Spinal cord (tissue), 10 donors: ENCODE data around the gene DMKN. TPM values are rescaled to one million over a fixed set of nuclear protein-coding genes. Genes with fewer than 3 reads are reported as not detected.

ENCODE experiments used
- DNase-seq, 6 donors: peaks; one replicate each; pipeline versions ENCODE4 v3.0.0 to v3.0.0-alpha.2; 2013 to 2015; ENCODE audit warnings: low spot score in 6 of 6, low read depth in 4 of 6
- H3K27ac ChIP-seq: one replicate; pipeline ENCODE4 v1.5.1; 2013; ENCODE audit warnings: low read depth, low read length, control low read depth
- H3K27me3 ChIP-seq: one replicate; pipeline ENCODE4 v1.6.1; 2013; ENCODE audit warnings: low read length; ENCODE audit not compliant: control insufficient read depth, insufficient read depth
- H3K36me3 ChIP-seq: one replicate; pipeline ENCODE4 v1.6.1; 2013; ENCODE audit warnings: low read length; ENCODE audit not compliant: control insufficient read depth, insufficient read depth
- H3K4me1 ChIP-seq: one replicate; pipeline ENCODE4 v1.6.1; 2013; ENCODE audit warnings: low read length; ENCODE audit not compliant: control insufficient read depth, insufficient read depth
- H3K4me3 ChIP-seq: one replicate; pipeline ENCODE4 v1.5.1; 2013; ENCODE audit warnings: low read depth, low read length, control low read depth
- H3K9me3 ChIP-seq: one replicate; pipeline ENCODE4 v1.6.1; 2013; ENCODE audit warnings: low read length; ENCODE audit not compliant: control insufficient read depth, insufficient read depth
- WGBS: methylation state at CpG from one replicate; pipeline ENCODE4 v1.1.5; 2013; ENCODE audit warnings: missing lambda C conversion rate; ENCODE audit not compliant: insufficient coverage; 5-methylcytosine and 5-hydroxymethylcytosine counted together
- polyA plus RNA-seq, 2 donors: library from polyadenylated mRNA; unstranded; fragments of 120-200 nt; gene quantifications; one replicate each; pipeline ENCODE4 v1.2.1, GENCODE V29; 2013; ENCODE audit not compliant: insufficient read length in 2 of 2
- total RNA-seq, 2 donors: library from RNA; depleted of rRNA in 1 of 2; stranded (reverse); fragments of 120-200 nt in 1 of 2; fragments of >200 nt in 1 of 2; gene quantifications; one replicate each; pipeline versions ENCODE4 v1.2.3 to v1.2.4, GENCODE V29; 2013 to 2014
- donor health status: healthy.

DMKN gene
- total and polyA plus RNA-seq, 4 donors, result 10.4 to 49.0 (median 24.7) TPM

DNA sequence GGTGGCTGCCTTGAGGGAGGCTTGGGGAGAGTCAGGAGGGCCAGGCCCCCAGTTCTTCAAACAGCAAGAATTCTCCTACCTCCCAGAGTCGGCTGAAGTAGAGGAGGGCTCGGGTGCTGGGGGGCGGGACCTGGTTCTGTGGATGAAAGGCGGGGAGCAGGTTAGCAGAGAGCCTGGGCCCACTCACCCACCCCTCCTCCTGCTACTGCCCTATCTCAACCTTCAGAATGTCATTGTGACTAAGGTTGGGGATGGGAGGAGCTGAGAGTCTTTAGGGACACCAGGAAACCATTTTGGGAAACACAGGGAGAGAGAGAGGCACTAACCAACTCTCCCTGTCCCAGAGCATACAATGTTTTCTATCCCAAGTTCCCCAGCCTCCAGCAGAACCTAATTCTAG is 10.7 kb downstream of the DMKN start:
- DNase-seq, result no peak
- H3K4me1 ChIP-seq, result no peaks in the 10 kb centered on the region
- WGBS, result no CpG with 5 or more reads among the region's 4 CpGs
- H3K4me3 ChIP-seq, result no peak overlapping the region
- peaks cover 9% of the 10 kb centered on the region for H3K36me3 ChIP-seq
- H3K9me3 ChIP-seq, result no peaks in the 10 kb centered on the region
- H3K27ac ChIP-seq, result no peak overlapping the region
- peaks cover 8% of the 10 kb centered on the region for H3K27me3 ChIP-seq

DNA sequence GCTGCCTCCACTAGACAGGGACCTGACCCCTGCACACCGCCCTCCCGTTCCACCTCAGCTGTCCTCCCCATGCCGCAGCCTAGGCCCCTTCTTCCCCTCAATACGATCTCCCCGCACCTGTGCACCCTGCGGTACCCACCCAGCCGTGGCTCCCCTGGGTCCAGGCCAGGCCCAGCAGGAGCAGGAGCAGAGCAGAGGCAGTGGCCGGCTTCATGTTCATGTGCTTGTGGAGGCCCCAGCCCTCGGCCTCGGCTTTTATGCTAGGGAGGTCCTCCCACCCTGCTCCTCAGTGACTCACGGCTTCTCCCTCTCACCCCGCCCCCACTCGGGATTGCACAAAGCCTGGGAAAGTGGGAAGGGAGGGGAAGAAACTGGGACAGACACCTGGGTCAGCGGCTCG is 11.8 kb downstream of the DMKN start:
- DNase-seq, result no peak
- WGBS, result 81% methylated on average over 8 of the region's 15 CpGs

DNA sequence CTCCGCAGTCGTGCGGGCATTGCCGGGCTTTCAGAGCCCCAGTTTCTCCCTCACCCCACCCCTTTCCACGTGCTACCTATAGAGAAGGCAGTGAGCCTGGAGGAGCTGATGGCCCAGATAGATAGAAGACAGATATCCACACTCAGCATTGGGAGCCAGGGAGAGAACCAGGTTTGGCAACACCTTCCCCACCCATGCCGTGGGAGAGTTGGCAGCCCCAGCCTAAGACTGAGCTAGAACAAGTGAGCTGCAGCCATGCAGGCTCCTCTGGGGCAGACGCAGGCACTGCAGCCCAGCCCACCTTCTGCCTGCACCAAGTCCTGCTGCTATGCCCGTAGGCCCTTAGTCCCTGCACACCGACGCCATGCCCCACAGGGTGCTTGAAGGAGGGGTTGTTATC is 12.8 kb downstream of the DMKN start:
- H3K9me3 ChIP-seq, result no peaks in the 10 kb centered on the region
- H3K27me3 ChIP-seq, result no peaks in the 10 kb centered on the region
- 86% methylated on average over 6 of the region's 10 CpGs for WGBS

More for the DNA sequence above, 11.8 kb downstream of the DMKN start:
- Histone ChIP-seq H3K4me1 (no peaks in the 10 kb centered on the region), H3K27me3 (peaks cover 5% of the 10 kb centered on the region), H3K36me3 (peaks cover 9% of the 10 kb centered on the region), H3K9me3 (no peaks in the 10 kb centered on the region), H3K27ac (no peak overlapping the region), H3K4me3 (no peak overlapping the region)

DNA sequence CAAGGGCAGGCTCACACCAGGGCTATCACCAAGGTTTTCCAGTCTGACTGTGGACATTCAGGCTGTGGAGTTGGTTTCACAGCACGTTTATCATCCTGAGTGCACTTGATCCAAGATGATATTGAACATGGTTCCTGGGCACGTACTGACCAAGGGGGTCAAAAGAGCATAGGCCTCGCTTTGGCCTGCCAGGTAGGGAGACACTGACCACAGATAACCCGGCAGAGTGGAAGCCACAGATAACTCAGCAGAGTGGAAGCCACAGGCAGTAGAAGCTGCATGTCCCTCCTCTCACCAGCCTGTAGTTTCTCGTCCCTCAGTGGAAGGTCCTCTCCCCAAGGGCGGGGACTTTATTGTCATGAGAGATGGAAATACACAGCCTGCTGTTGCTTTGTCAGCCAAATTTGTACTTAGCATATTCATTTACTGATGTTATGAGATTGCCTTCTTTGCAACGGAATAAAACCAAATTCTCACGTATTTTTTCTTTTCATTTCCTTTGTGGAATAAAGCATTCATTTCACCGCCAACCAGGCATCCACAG is 14.4 kb downstream of the DMKN start:
- H3K4me1 ChIP-seq, result peaks cover 8% of the 10 kb centered on the region
- DNase-seq, result no peak
- 85% methylated on average over 4 of the region's 9 CpGs for WGBS
- no peak overlapping the region for H3K27ac ChIP-seq
- peaks cover 9% of the 10 kb centered on the region for H3K36me3 ChIP-seq
- no peak overlapping the region for H3K4me3 ChIP-seq
- H3K9me3 ChIP-seq, result no peaks in the 10 kb centered on the region
- H3K27me3 ChIP-seq, result no peaks in the 10 kb centered on the region

More for the DNA sequence above, 12.8 kb downstream of the DMKN start:
- Histone ChIP-seq H3K27ac (no peak overlapping the region), H3K4me1 (peaks cover under 1% of the 10 kb centered on the region), H3K4me3 (no peak overlapping the region), H3K36me3 (peaks cover 9% of the 10 kb centered on the region)
- no peak for DNase-seq

DNA sequence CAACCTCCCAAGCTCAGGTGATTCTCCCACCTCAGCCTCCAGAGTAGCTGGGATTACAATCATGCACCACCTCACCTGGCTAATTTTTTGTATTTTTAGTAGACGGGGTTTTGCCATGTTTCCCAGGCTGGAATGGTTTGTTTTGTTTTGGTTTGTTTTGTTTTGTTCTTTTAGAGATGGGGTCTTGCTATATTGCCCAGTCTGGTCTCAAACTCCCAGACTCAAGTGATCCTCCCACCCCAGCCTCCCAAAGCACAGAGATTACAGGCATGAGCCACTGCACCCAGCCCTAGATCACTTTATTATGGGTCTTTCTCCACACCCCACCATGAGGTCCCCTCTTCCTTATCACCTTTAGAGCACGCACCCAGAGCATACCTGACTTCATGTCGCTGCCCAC is 15.2 kb downstream of the DMKN start:
- WGBS, result 89% methylated on average over 2 of the region's 3 CpGs
- Histone ChIP-seq H3K4me3 (no peak overlapping the region), H3K4me1 (peaks cover 8% of the 10 kb centered on the region), H3K9me3 (no peaks in the 10 kb centered on the region), H3K27me3 (no peaks in the 10 kb centered on the region), H3K27ac (no peak overlapping the region), H3K36me3 (peaks cover 9% of the 10 kb centered on the region)
- no peak for DNase-seq

DNA sequence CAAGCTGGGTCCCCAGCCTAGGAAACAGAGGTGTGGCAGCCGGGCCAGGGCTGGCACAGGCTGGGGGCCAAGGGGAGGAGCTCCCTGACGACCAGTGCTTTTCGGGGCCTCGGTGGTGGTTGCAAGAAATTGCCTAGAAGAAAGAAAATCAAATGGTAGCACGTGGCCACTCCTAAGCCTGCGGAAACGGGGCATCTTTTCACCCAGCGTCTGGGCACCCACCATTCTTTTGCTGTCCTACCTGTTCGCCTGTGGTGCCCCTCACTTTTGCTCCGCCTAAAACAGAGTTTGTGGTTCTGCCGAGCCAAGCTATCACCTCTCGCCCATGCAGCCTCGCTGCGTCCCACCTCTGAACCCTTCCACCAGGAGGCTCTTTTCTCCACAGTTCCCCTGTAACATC is 16.0 kb downstream of the DMKN start:
- Histone ChIP-seq H3K27ac (no peak overlapping the region), H3K4me1 (peaks cover 8% of the 10 kb centered on the region), H3K9me3 (no peaks in the 10 kb centered on the region), H3K4me3 (no peak overlapping the region), H3K27me3 (no peaks in the 10 kb centered on the region), H3K36me3 (peaks cover 9% of the 10 kb centered on the region)
- no peak for DNase-seq
- whole genome bisulfite sequencing, result 82% methylated on average over 14 of the region's 14 CpGs

DNA sequence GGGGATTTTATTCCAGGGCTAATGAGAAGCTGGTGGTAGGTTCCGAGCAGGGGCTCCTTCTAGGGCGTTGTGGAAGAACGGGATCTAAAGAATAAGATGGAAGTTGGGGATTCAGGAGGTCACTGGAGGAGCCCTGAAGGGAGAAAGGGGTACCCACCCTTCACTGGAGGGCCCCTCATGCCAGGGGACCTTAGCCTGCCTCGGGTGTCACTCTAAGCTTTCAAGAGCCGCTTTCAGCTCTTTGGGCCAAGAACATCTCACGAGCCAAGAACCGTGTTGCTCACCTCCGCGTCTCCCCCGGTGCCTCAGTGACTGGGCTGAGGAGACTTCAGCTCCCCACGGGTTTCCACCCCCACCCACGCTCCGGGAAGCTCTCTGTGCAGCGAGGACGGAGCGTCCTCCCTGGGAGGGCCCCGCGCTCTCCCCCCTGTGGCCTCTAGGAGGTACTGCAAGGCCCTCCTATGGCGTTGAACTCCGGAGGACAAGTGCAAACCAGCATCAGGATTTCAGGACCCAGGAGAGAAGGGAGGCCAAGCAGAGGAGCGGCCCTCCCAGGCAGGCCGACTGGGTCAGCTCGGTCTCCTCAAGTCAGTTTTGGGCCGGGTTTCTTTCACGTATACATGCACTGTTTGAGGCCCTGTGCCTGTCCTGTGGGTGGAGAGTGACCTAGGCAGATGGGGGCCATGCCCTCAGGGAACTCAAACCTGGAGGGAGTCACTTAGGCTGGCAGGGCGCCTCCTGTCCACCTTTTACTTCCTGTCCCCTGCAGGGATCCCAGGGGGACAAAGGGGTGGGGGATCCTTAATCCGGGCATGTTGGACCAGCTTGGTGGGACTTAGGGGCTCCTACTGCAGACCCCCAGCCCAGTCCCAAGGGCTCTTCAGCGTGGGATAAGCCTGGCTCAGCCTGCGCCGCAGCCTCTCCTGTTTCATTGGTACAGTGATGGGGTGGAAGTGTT is 18.1 kb downstream of the DMKN start:
- DNase-seq, result peak in 2 of 6 donors; percentile 69 to 76
- Histone ChIP-seq H3K9me3 (no peaks in the 10 kb centered on the region), H3K27ac (no peak overlapping the region), H3K4me3 (no peak overlapping the region), H3K27me3 (no peaks in the 10 kb centered on the region), H3K36me3 (peaks cover 3% of the 10 kb centered on the region), H3K4me1 (peaks cover 8% of the 10 kb centered on the region)
- 26% methylated on average over 26 of the region's 30 CpGs for WGBS

DNA sequence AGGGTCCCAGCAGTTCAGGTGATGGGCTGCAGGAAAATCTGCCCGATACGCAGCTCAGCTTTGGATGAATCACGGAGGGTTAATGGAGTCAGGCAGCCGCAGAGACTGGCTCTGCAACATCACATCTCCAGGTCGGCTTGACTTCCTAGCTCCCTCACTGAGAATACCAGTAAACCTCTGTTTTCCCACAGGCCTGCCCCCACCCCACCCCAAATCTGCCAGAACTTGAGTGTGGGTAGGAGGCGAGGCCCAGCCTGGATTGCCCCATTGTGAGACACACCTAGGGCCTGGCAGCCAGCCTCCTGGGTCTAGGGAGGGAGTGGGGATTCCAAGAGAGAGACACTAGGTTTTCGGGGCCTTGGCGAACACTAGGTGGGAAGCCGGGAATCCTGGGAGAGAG is 19.5 kb downstream of the DMKN start:
- H3K27me3 ChIP-seq, result no peaks in the 10 kb centered on the region
- H3K9me3 ChIP-seq, result no peaks in the 10 kb centered on the region
- no peak overlapping the region for H3K27ac ChIP-seq
- peaks cover 8% of the 10 kb centered on the region for H3K4me1 ChIP-seq
- DNase-seq, result no peak
- H3K36me3 ChIP-seq, result no peaks in the 10 kb centered on the region
- 85% methylated on average over 7 of the region's 9 CpGs for WGBS
- H3K4me3 ChIP-seq, result no peak overlapping the region

DNA sequence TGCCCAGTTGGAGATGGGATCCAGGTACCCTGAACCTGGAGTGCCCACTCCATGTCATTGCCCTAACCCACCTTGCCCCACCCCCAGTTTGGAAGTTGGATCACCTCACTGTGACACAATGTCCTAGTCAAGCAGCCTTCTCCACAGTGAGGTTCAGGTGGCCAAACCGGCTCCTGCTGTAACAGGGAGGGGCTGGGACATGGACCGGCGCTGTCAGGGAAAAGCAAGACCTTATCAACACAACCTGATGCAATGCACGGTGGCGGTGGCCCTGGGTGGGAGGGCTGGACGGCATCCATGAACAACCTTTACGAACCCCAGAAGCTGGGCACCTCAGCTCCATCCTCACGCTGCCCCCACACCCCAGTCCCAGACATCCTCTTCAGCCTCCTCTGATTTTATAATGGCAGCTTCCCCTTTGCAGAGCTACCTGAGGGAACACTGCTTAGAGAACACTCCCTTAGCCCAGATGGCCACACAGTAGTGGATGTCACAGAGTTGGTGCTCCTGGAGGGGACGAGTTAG is 21.6 kb downstream of the DMKN start:
- no peak for DNase-seq

More for the DNA sequence above, 21.6 kb downstream of the DMKN start:
- Histone ChIP-seq H3K27ac (no peak overlapping the region), H3K4me1 (peaks cover 8% of the 10 kb centered on the region), H3K36me3 (no peaks in the 10 kb centered on the region), H3K9me3 (no peaks in the 10 kb centered on the region), H3K27me3 (no peaks in the 10 kb centered on the region), H3K4me3 (no peak overlapping the region)
- WGBS, result 93% methylated on average over 7 of the region's 9 CpGs
